Mesenchymal stem cell (in vitro differentiated cells and primary cell): Measurements from ENCODE around the gene NDUFAF5.

ENCODE experiments used
- DNase-seq: peaks from one replicate; pipeline ENCODE4 v3.0.0-alpha.2; 2013
- H2AFZ ChIP-seq: one replicate; pipeline ENCODE4 v1.6.1; 2013; ENCODE audit warnings: low read depth, mild to moderate bottlenecking, control low read depth, inconsistent platforms, low read length, moderate library complexity
- H2AK5ac ChIP-seq: 2 replicates; pipeline ENCODE4 v1.6.1; 2013; ENCODE audit warnings: low read length, moderate library complexity, mild to moderate bottlenecking, inconsistent platforms; ENCODE audit not compliant: severe bottlenecking
- H2BK120ac ChIP-seq: one replicate; pipeline ENCODE4 v1.6.1; 2013; ENCODE audit warnings: low read depth, mild to moderate bottlenecking, inconsistent platforms, low read length, moderate library complexity
- H2BK12ac ChIP-seq, 2 experiments: one replicate each; pipeline ENCODE4 v1.6.1; 2013; ENCODE audit warnings: inconsistent platforms in 2 of 2, low read length in 2 of 2, mild to moderate bottlenecking in 2 of 2, moderate library complexity in 2 of 2, control low read depth in 1 of 2
- H2BK15ac ChIP-seq: one replicate; pipeline ENCODE4 v1.6.1; 2013; ENCODE audit warnings: mild to moderate bottlenecking, low read depth, inconsistent platforms; ENCODE audit not compliant: poor library complexity, severe bottlenecking
- H2BK5ac ChIP-seq: 2 replicates; pipeline ENCODE4 v1.6.1; 2013; ENCODE audit warnings: low read depth, mild to moderate bottlenecking, low read length, control low read depth, inconsistent platforms; ENCODE audit not compliant: poor library complexity, severe bottlenecking
- H3K14ac ChIP-seq, 2 experiments: one replicate each; pipeline ENCODE4 v1.6.1; 2013; ENCODE audit warnings: inconsistent platforms in 2 of 2, low read length in 2 of 2, control low read depth in 1 of 2, mild to moderate bottlenecking in 1 of 2, moderate library complexity in 1 of 2
- H3K18ac ChIP-seq, 2 experiments: one replicate each; pipeline ENCODE4 v1.6.1; 2013; ENCODE audit warnings: inconsistent platforms in 2 of 2, low read length in 2 of 2, control low read depth in 1 of 2, low read depth in 1 of 2, mild to moderate bottlenecking in 1 of 2
- H3K23ac ChIP-seq, 2 experiments: one replicate each; pipeline ENCODE4 v1.6.1; 2013; ENCODE audit warnings: inconsistent platforms in 2 of 2, low read length in 2 of 2, mild to moderate bottlenecking in 2 of 2, moderate library complexity in 2 of 2, control low read depth in 1 of 2
- H3K27ac ChIP-seq: 2 replicates; pipeline ENCODE4 v1.5.1; 2013; ENCODE audit warnings: mild to moderate bottlenecking, moderate library complexity, low read length, control low read depth, inconsistent platforms; ENCODE audit not compliant: poor library complexity, severe bottlenecking
- H3K27me3 ChIP-seq, 2 experiments: 2 replicates each; pipeline versions ENCODE4 v1.6.1 to v1.7.0; 2013; ENCODE audit warnings: low read length in 2 of 2, mild to moderate bottlenecking in 2 of 2, moderate library complexity in 2 of 2, control low read depth in 1 of 2, inconsistent platforms in 1 of 2; ENCODE audit not compliant: control insufficient read depth in 1 of 2, insufficient read depth in 1 of 2
- H3K36me3 ChIP-seq, 2 experiments: 2 replicates each; pipeline versions ENCODE4 v1.6.1 to v1.7.0; 2013; ENCODE audit warnings: low read length in 2 of 2, control low read depth in 1 of 2, inconsistent platforms in 1 of 2, low read depth in 1 of 2, mild to moderate bottlenecking in 1 of 2; ENCODE audit not compliant: insufficient read depth in 2 of 2, control insufficient read depth in 1 of 2
- H3K4ac ChIP-seq, 2 experiments: one replicate each; pipeline ENCODE4 v1.6.1; 2013; ENCODE audit warnings: inconsistent platforms in 2 of 2, low read length in 2 of 2, mild to moderate bottlenecking in 2 of 2, moderate library complexity in 2 of 2, control low read depth in 1 of 2, low read depth in 1 of 2
- H3K4me1 ChIP-seq: 2 replicates; pipeline ENCODE4 v1.6.1; 2013; ENCODE audit warnings: low read depth, low read length, control low read depth; ENCODE audit not compliant: control insufficient read depth, insufficient read depth
- H3K4me2 ChIP-seq: 2 replicates; pipeline ENCODE4 v1.6.1; 2013; ENCODE audit warnings: low read length, mild to moderate bottlenecking, inconsistent platforms; ENCODE audit not compliant: poor library complexity, severe bottlenecking
- H3K4me3 ChIP-seq, 2 experiments: 2 replicates each; pipeline versions ENCODE4 v1.5.1 to v1.7.0; 2013; ENCODE audit warnings: low read length in 2 of 2, mild to moderate bottlenecking in 2 of 2, control low read depth in 1 of 2, low read depth in 1 of 2; ENCODE audit not compliant: insufficient read depth in 1 of 2
- H3K79me1 ChIP-seq: replicated peaks from 2 replicates; pipeline ENCODE4 v1.6.1; 2013; ENCODE audit warnings: mild to moderate bottlenecking, control low read depth, low read length, inconsistent platforms; ENCODE audit not compliant: poor library complexity, severe bottlenecking
- H3K9ac ChIP-seq: 2 replicates; pipeline ENCODE4 v1.7.0; 2013; ENCODE audit warnings: mild to moderate bottlenecking, low read length, moderate library complexity
- H3K9me3 ChIP-seq: 2 replicates; pipeline ENCODE4 v1.7.0; 2013; ENCODE audit warnings: mild to moderate bottlenecking, low read length; ENCODE audit not compliant: control insufficient read depth
- H4K8ac ChIP-seq: one replicate; pipeline ENCODE4 v1.6.1; 2013; ENCODE audit warnings: inconsistent platforms, mild to moderate bottlenecking, low read length, moderate library complexity
- H4K91ac ChIP-seq: one replicate; pipeline ENCODE4 v1.6.1; 2013; ENCODE audit warnings: mild to moderate bottlenecking, low read length, inconsistent platforms
- WGBS: methylation state at CpG from one replicate; pipeline ENCODE4 v1.1.7; 2013; ENCODE audit warnings: mixed read lengths; 5-methylcytosine and 5-hydroxymethylcytosine counted together

The NDUFAF5 gene

DNA sequence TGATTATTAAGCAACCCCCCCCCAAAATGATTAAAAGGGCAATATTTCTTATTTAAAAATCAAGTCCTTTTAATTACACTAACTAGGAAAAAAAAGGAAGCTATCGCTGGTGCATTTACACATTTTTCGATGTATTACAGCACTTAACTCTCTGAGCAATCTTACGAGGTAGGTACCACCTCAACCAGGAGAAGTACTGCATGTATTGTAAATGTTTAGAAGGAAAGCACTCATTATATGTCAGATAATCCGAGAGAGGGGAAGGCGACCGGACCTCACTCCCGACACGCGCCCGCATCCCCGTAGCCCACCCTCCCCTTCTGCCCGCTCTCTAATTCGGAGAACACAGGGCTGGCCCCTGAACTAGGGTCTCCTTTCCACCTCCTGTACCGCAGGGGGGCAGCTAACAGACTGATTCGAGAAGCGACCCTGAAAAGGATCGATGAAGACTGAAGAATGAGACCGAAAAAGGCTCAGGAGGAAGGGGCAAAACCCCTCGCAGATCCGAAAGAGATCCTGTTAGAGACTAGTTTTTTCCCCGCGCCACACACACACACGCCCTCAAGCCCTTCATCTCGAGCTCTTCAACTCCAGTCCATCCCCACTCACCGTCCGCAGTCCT, 446 bp upstream of the NDUFAF5 start:
- H3K27me3 ChIP-seq: no peaks in the 10 kb centered on the region
- peak overlapping the region; percentile 88 to 94 for H3K4me3 ChIP-seq
- peaks cover 11 to 53% of the 10 kb centered on the region in 2 experiments for H3K36me3 ChIP-seq
- H2AFZ ChIP-seq: peak overlapping the region; percentile 29
- H2BK15ac ChIP-seq: peak overlapping the region; percentile 67
- H4K91ac ChIP-seq: peak overlapping the region; percentile 39
- H3K14ac ChIP-seq: no peak overlapping the region
- under 1% methylated on average over 23 of the region's 26 CpGs for WGBS
- H3K23ac ChIP-seq: no peak overlapping the region
- peak overlapping the region in 1 of 2 experiments; percentile 61 for H3K4ac ChIP-seq
- H4K8ac ChIP-seq: peak overlapping the region; percentile 75
- peak overlapping the region; percentile 68 to 70 for H3K18ac ChIP-seq
- no peak overlapping the region for H2AK5ac ChIP-seq
- H3K79me1 ChIP-seq: peaks cover 21% of the 10 kb centered on the region
- peak overlapping the region; percentile 83 for H3K4me2 ChIP-seq
- H2BK5ac ChIP-seq: no peak overlapping the region
- peaks cover 4% of the 10 kb centered on the region for H3K4me1 ChIP-seq
- peak overlapping the region in 1 of 2 experiments; percentile 34 for H2BK12ac ChIP-seq
- peak overlapping the region; percentile 44 for H3K27ac ChIP-seq
- no peak for DNase-seq
- H3K9ac ChIP-seq: peak overlapping the region; percentile 97
- H2BK120ac ChIP-seq: peak overlapping the region; percentile 1
- no peaks in the 10 kb centered on the region for H3K9me3 ChIP-seq

DNA sequence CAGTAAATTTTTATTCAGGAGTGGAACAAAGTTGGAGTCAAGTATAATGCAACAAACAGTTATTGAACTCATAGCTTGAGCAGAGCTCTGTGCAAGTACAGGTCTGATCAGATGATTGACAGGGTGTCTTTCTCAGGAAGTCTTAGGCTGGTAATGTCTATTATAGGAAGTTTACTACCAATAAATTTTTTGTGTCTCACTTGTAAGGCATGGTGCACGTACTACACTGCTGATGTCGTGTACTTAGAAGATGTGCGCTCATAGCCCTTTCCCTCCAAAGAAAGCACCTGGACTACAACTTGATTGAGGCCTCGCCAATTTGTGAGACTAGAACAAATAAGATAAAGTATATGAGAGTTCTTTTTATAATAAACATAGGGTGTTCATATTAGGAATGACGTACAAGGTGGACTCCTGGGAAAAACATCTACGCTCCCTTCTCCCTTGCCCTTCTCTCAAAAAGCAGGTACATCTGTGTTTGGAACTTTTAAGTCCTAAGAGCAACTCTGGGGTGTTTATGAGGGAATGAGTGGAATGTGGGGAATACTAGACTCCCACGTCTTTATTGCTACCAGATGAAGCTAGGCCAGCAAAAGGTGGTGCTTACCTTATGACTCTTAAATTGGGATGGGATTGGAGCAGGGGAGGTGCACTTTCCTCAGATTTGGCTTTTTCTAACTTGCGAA, 1.5 kb downstream of the NDUFAF5 start:
- H2BK120ac ChIP-seq: no peak overlapping the region
- H3K14ac ChIP-seq: no peak overlapping the region
- H3K18ac ChIP-seq: no peak overlapping the region
- peaks cover 4% of the 10 kb centered on the region for H3K4me1 ChIP-seq
- no peak overlapping the region for H3K4ac ChIP-seq
- no peak overlapping the region for H3K27ac ChIP-seq
- WGBS: 82% methylated on average over 6 of the region's 8 CpGs
- H3K36me3 ChIP-seq: peaks cover 16 to 53% of the 10 kb centered on the region in 2 experiments
- no peak overlapping the region for H4K91ac ChIP-seq
- H4K8ac ChIP-seq: no peak overlapping the region
- peaks cover 28% of the 10 kb centered on the region for H3K79me1 ChIP-seq
- no peaks in the 10 kb centered on the region for H3K9me3 ChIP-seq
- H2BK12ac ChIP-seq: no peak overlapping the region
- peak overlapping the region in 1 of 2 experiments; percentile 94 for H3K4me3 ChIP-seq
- H2BK5ac ChIP-seq: no peak overlapping the region
- peak overlapping the region; percentile 97 for H3K9ac ChIP-seq
- DNase-seq: no peak
- H3K27me3 ChIP-seq: no peaks in the 10 kb centered on the region
- no peak overlapping the region for H2AK5ac ChIP-seq
- peak overlapping the region; percentile 83 for H3K4me2 ChIP-seq
- no peak overlapping the region for H2AFZ ChIP-seq
- no peak overlapping the region for H3K23ac ChIP-seq
- no peak overlapping the region for H2BK15ac ChIP-seq

- Histone ChIP-seq H3K4ac (no peak overlapping the region), H2BK12ac (no peak overlapping the region), H3K4me2 (no peak overlapping the region), H4K91ac (no peak overlapping the region), H3K79me1 (peaks cover 35% of the 10 kb centered on the region), H3K27me3 (no peaks in the 10 kb centered on the region), H3K36me3 (peaks cover 16 to 60% of the 10 kb centered on the region in 2 experiments), H3K27ac (no peak overlapping the region), H2AFZ (no peak overlapping the region), H4K8ac (no peak overlapping the region), H3K9me3 (no peaks in the 10 kb centered on the region), H3K14ac (no peak overlapping the region), H2BK15ac (no peak overlapping the region), H2AK5ac (no peak overlapping the region), H3K4me1 (peaks cover 4% of the 10 kb centered on the region), H3K9ac (peak overlapping the region; percentile 30), H3K23ac (no peak overlapping the region), H2BK5ac (no peak overlapping the region), H3K18ac (no peak overlapping the region), H3K4me3 (no peak overlapping the region), H2BK120ac (no peak overlapping the region)
- WGBS: 46% methylated on average over 1 of the region's 1 CpG
- peak; percentile 76 for DNase-seq
These were observed 3.5 kb downstream of the NDUFAF5 start for GRCh38 chr20:13788167-13788834.

- no peak overlapping the region for H3K18ac ChIP-seq
- H3K4me3 ChIP-seq: no peak overlapping the region
- H3K9ac ChIP-seq: no peak overlapping the region
- no peak overlapping the region for H2AK5ac ChIP-seq
- H2BK5ac ChIP-seq: no peak overlapping the region
- no peak overlapping the region for H2BK15ac ChIP-seq
- no CpG with 5 or more reads among the region's 2 CpGs for WGBS
- no peak overlapping the region for H2BK120ac ChIP-seq
- H3K4ac ChIP-seq: no peak overlapping the region
- no peaks in the 10 kb centered on the region for H3K27me3 ChIP-seq
- no peak overlapping the region for H3K27ac ChIP-seq
- no peaks in the 10 kb centered on the region for H3K9me3 ChIP-seq
- no peaks in the 10 kb centered on the region for H3K4me1 ChIP-seq
- no peak overlapping the region for H4K91ac ChIP-seq
- H3K4me2 ChIP-seq: no peak overlapping the region
- no peak overlapping the region for H4K8ac ChIP-seq
- H3K14ac ChIP-seq: no peak overlapping the region
- no peak overlapping the region for H2BK12ac ChIP-seq
- H3K36me3 ChIP-seq: peaks cover 24 to 84% of the 10 kb centered on the region in 2 experiments
- no peak overlapping the region for H3K23ac ChIP-seq
- DNase-seq: no peak
- peaks cover 38% of the 10 kb centered on the region for H3K79me1 ChIP-seq
- H2AFZ ChIP-seq: no peak overlapping the region
These were observed 5.9 kb downstream of the NDUFAF5 start for GRCh38 chr20:13790708-13791107.
